Neural cell (in vitro differentiated cells): ENCODE results near the gene RAD50. TPM values are rescaled to one million over a fixed set of nuclear protein-coding genes. Genes with fewer than 3 reads are reported as not detected.

Experiments
- H2AFZ ChIP-seq: fragments of 200-600, 300-800 bp; sonication (generic), shearing (Covaris generic); 2 replicates; pipeline ENCODE4 v1.6.0; 2014; ENCODE audit warnings: low read depth, mild to moderate bottlenecking, antibody characterized with exemption, low read length, moderate library complexity
- H3F3A ChIP-seq: fragments of 200-600 bp; shearing (Covaris generic); 2 replicates; pipeline ENCODE4 v1.6.1; 2016; ENCODE audit warnings: mild to moderate bottlenecking, moderate library complexity, mixed read lengths, antibody characterized with exemption, low read length; ENCODE audit not compliant: insufficient read depth, poor library complexity, severe bottlenecking
- H3K27ac ChIP-seq: fragments of 200-600, 300-800 bp; sonication (generic), shearing (Covaris generic); 2 replicates; pipeline ENCODE4 v1.5.1; 2014; ENCODE audit warnings: mild to moderate bottlenecking, low read length, moderate library complexity
- H3K27me3 ChIP-seq: fragments of 300-800, 200-600 bp; sonication (generic), shearing (Covaris generic); 2 replicates; pipeline ENCODE4 v1.6.0; 2014; ENCODE audit warnings: mild to moderate bottlenecking, low read depth, low read length, moderate library complexity; ENCODE audit not compliant: insufficient read depth
- H3K36me3 ChIP-seq: fragments of 300-800, 200-600 bp; sonication (generic), shearing (Covaris generic); 2 replicates; pipeline ENCODE4 v1.5.1; 2014; ENCODE audit warnings: mild to moderate bottlenecking, antibody characterized with exemption, low read length, moderate library complexity; ENCODE audit not compliant: insufficient read depth
- H3K4me2 ChIP-seq: fragments of 300-800, 200-600 bp; sonication (generic), shearing (Covaris generic); 2 replicates; pipeline ENCODE4 v1.6.0; 2014; ENCODE audit warnings: mild to moderate bottlenecking, low read length
- H3K4me3 ChIP-seq: fragments of 300-800, 200-600 bp; sonication (generic), shearing (Covaris generic); 2 replicates; pipeline ENCODE4 v1.5.1; 2014; ENCODE audit warnings: mild to moderate bottlenecking, low read length, moderate library complexity
- H3K79me2 ChIP-seq: fragments of 200-600 bp; shearing (Covaris generic); replicated peaks from 2 replicates; pipeline ENCODE4 v1.6.0; 2014; ENCODE audit warnings: mild to moderate bottlenecking, low read length, moderate library complexity; ENCODE audit not compliant: insufficient read depth
- H3K9ac ChIP-seq: fragments of 300-800, 200-600 bp; sonication (generic), shearing (Covaris generic); 2 replicates; pipeline ENCODE4 v1.6.1; 2016; ENCODE audit warnings: mild to moderate bottlenecking, low read length, mixed read lengths
- H3K9me2 ChIP-seq: fragments of 200-600 bp; shearing (Covaris generic); 2 replicates; pipeline ENCODE4 v1.6.1; 2016; ENCODE audit warnings: mild to moderate bottlenecking, low read length, mixed read lengths; ENCODE audit not compliant: insufficient read depth
- H3K9me3 ChIP-seq: fragments of 200-600, 300-800 bp; sonication (generic), shearing (Covaris generic); 2 replicates; pipeline ENCODE4 v1.6.1; 2016; ENCODE audit warnings: mild to moderate bottlenecking, mixed run types, low read length, moderate library complexity, mixed read lengths
- H4K20me1 ChIP-seq: fragments of 200-600 bp; shearing (Covaris generic); 2 replicates; pipeline ENCODE4 v1.6.1; 2016; ENCODE audit warnings: mild to moderate bottlenecking, mixed run types; ENCODE audit not compliant: insufficient read depth
- EP300 ChIP-seq: fragments of 450-650 bp; conservative IDR thresholded peaks from 2 replicates; pipeline ENCODE4 v1.6.1; 2014; ENCODE audit warnings: antibody characterized with exemption, mild to moderate bottlenecking, moderate library complexity; ENCODE audit not compliant: poor library complexity, severe bottlenecking
- EZH2 ChIP-seq: fragments of 200-600, 300-800 bp; shearing (Covaris generic), sonication (generic); IDR thresholded peaks from 2 replicates; pipeline ENCODE4 v1.6.1; 2014; ENCODE audit warnings: antibody characterized with exemption, low read length, borderline replicate concordance, mild to moderate bottlenecking; ENCODE audit not compliant: insufficient read depth, poor library complexity, severe bottlenecking
- MXI1 ChIP-seq: fragments of 450-650 bp; conservative IDR thresholded peaks from 2 replicates; pipeline ENCODE4 v1.6.1; 2014; ENCODE audit warnings: antibody characterized with exemption, mild to moderate bottlenecking; ENCODE audit not compliant: poor library complexity, severe bottlenecking
- POLR2AphosphoS5 ChIP-seq: IDR thresholded peaks from 2 replicates; pipeline ENCODE4 v1.6.1; 2012
- RAD21 ChIP-seq: fragments of 450-650 bp; conservative IDR thresholded peaks from 2 replicates; pipeline ENCODE4 v1.6.1; 2014; ENCODE audit warnings: antibody characterized with exemption, mild to moderate bottlenecking, moderate library complexity
- REST ChIP-seq: IDR thresholded peaks from 2 replicates; pipeline ENCODE4 v1.6.1; 2012; ENCODE audit warnings: borderline replicate concordance
- SMC3 ChIP-seq: fragments of 450-650 bp; conservative IDR thresholded peaks from 2 replicates; pipeline ENCODE4 v1.6.1; 2014; ENCODE audit warnings: antibody characterized with exemption, mild to moderate bottlenecking, moderate library complexity; ENCODE audit not compliant: poor library complexity
- TAF1 ChIP-seq: IDR thresholded peaks from 2 replicates; pipeline ENCODE4 v1.6.1; 2012; ENCODE audit warnings: low read depth
- polyA plus RNA-seq: library from polyadenylated mRNA; depleted of rRNA; stranded (reverse); fragments of >200 nt; gene quantifications from 2 replicates; pipeline ENCODE4 v1.2.3, GENCODE V29; 2014
- TF ChIP-seq, protein P1 (sequence below): fragments of 450-650 bp; IDR thresholded peaks from 2 replicates; pipeline ENCODE4 v1.5.1; 2014; ENCODE audit warnings: antibody characterized with exemption, mild to moderate bottlenecking, moderate library complexity; ENCODE audit not compliant: poor library complexity, severe bottlenecking

RAD50 gene
- polyA plus RNA-seq, 1 donor from 2014 or later, result 6.7 TPM

- Histone ChIP-seq H3F3A (no peaks in the 10 kb centered on the region), H3K27me3 (peaks cover 23% of the 10 kb centered on the region), H3K79me2 (no peaks in the 10 kb centered on the region), H3K4me3 (no peak overlapping the region), H3K4me2 (no peak overlapping the region), H3K9me2 (no peaks in the 10 kb centered on the region), H3K9me3 (no peaks in the 10 kb centered on the region), H3K36me3 (no peaks in the 10 kb centered on the region), H3K27ac (no peak overlapping the region), H4K20me1 (no peaks in the 10 kb centered on the region), H3K9ac (no peak overlapping the region), H2AFZ (no peak overlapping the region)
- TF ChIP-seq TAF1 (no peak), EZH2 (no peak), REST (no peak), MXI1 (no peak), SMC3 (no peak), RAD21 (no peak), EP300 (no peak), POLR2AphosphoS5 (no peak)
- TF ChIP-seq, protein P1, sequence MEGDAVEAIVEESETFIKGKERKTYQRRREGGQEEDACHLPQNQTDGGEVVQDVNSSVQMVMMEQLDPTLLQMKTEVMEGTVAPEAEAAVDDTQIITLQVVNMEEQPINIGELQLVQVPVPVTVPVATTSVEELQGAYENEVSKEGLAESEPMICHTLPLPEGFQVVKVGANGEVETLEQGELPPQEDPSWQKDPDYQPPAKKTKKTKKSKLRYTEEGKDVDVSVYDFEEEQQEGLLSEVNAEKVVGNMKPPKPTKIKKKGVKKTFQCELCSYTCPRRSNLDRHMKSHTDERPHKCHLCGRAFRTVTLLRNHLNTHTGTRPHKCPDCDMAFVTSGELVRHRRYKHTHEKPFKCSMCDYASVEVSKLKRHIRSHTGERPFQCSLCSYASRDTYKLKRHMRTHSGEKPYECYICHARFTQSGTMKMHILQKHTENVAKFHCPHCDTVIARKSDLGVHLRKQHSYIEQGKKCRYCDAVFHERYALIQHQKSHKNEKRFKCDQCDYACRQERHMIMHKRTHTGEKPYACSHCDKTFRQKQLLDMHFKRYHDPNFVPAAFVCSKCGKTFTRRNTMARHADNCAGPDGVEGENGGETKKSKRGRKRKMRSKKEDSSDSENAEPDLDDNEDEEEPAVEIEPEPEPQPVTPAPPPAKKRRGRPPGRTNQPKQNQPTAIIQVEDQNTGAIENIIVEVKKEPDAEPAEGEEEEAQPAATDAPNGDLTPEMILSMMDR, result no peak
These were observed 96.9 kb downstream of the RAD50 start for GRCh38 chr5:132653716-132654115.

DNA sequence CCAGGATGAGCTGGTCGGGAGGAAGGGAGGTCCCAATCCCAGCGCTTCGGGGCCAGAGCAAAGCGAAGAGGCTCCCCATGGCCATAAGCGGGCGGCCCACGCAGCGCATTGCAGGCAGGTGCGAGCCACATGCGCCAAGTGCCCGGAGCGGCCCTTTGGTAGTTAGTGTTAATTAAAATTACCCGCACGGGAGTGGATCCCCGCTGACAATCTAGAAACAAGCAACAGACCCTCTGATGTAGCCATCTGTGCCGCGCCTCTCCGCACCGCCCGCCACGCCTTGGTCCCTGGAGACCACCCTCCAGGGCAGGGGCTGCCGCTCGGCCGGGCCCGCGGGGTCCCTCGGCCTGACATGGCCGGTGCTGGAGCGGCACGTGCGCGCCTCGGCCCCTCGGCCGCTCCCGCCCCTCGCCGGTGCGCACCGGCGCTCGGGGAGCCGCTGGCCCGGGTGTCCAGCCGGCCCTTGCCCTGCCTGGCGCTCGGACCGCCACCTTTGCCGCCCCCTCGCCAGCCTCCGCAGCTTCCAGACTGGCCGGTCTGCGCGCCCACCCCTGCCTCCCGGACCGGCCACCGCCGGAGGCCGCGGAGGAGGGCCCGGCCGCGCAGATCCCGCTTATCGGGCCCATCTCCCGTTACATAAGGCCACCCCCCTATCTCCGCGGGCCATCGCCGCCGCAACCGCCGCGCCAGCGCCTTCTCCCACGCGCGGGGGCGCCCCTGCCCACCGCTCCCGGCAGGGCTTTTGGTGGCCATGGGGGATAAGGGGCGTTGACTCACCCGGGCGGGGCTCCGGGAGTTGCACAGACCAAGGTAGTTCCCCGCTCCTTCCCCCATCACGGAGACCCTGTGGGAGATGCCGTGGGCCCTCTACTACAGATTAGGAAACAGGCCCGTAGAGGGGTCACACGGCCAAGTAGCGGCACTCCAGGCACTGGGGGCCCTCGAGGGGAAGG, 99.3 kb downstream of the RAD50 start:
- TF ChIP-seq REST, result no peak
- no peak for TF ChIP-seq MXI1
- TF ChIP-seq EP300, result no peak
- no peak for TF ChIP-seq TAF1
- Histone ChIP-seq H3K4me2 (no peak overlapping the region), H3K9ac (no peak overlapping the region), H3K9me3 (no peaks in the 10 kb centered on the region), H3K4me3 (peak overlapping the region; percentile 39), H2AFZ (no peak overlapping the region), H3K27me3 (peaks cover 23% of the 10 kb centered on the region), H4K20me1 (no peaks in the 10 kb centered on the region), H3K27ac (no peak overlapping the region), H3K79me2 (no peaks in the 10 kb centered on the region), H3F3A (no peaks in the 10 kb centered on the region), H3K9me2 (no peaks in the 10 kb centered on the region), H3K36me3 (no peaks in the 10 kb centered on the region)
